Glomerular endothelial cell (primary cell): ENCODE results near the gene RPL36. TPM values are rescaled to one million over a fixed set of nuclear protein-coding genes. Genes with fewer than 3 reads are reported as not detected.

Source experiments
- total RNA-seq: library from RNA; depleted of rRNA; stranded (reverse); fragments of >200 nt; gene quantifications from 2 replicates; pipeline ENCODE4 v1.2.3, GENCODE V29; 2015

Gene RPL36
- total RNA-seq, 1 donor from 2014 or later, result 869 TPM

Other genes with a start within 250 kb of the RPL36 start
- not detected in 2 replicates for gene ZNRF4, start 234.9 kb upstream of the RPL36 start, total RNA-seq
- not detected in 2 replicates for gene TINCR, start 122.3 kb upstream of the RPL36 start, total RNA-seq
- 25.7 and 30.9 TPM in 2 replicates for gene SAFB2, start 67.5 kb upstream of the RPL36 start, total RNA-seq
- gene SAFB, start 67.2 kb upstream of the RPL36 start, total RNA-seq, result 33.4 and 77.9 TPM in 2 replicates
- 62.1 and 64.9 TPM in 2 replicates for gene MICOS13, start 9.8 kb upstream of the RPL36 start, total RNA-seq
- gene HSD11B1L, start 9.3 kb upstream of the RPL36 start, total RNA-seq, result 20.2 and 28.2 TPM in 2 replicates
- gene LONP1, start 29.9 kb downstream of the RPL36 start, total RNA-seq, result 75.9 and 123 TPM in 2 replicates
- not detected in 2 replicates for gene CATSPERD, start 30.3 kb downstream of the RPL36 start, total RNA-seq
- gene PRR22, start 94.5 kb downstream of the RPL36 start, total RNA-seq, result 0.29 and 0.76 TPM in 2 replicates
- 15.2 and 32.7 TPM in 2 replicates for gene DUS3L, start 100.9 kb downstream of the RPL36 start, total RNA-seq
- gene NRTN, start 114.8 kb downstream of the RPL36 start, total RNA-seq, result not detected in 2 replicates
- gene FUT6, start 149.4 kb downstream of the RPL36 start, total RNA-seq, result not detected in 2 replicates
- gene FUT3, start 161.2 kb downstream of the RPL36 start, total RNA-seq, result not detected in 2 replicates
- not detected in 2 replicates for gene FUT5, start 180.2 kb downstream of the RPL36 start, total RNA-seq
- gene NDUFA11, start 213.5 kb downstream of the RPL36 start, total RNA-seq, result 251 and 297 TPM in 2 replicates
- 3.2 and 6.1 TPM in 2 replicates for gene VMAC, start 214.6 kb downstream of the RPL36 start, total RNA-seq
- gene CAPS, start 224.0 kb downstream of the RPL36 start, total RNA-seq, result 3.7 and 8.4 TPM in 2 replicates